Measurements from ENCODE around the gene UBTD1. TPM values are rescaled to one million over a fixed set of nuclear protein-coding genes. Genes with fewer than 3 reads are reported as not detected.

Gene UBTD1
- total RNA-seq, 1 experiment from 2014 or later: 9.3 TPM

DNA sequence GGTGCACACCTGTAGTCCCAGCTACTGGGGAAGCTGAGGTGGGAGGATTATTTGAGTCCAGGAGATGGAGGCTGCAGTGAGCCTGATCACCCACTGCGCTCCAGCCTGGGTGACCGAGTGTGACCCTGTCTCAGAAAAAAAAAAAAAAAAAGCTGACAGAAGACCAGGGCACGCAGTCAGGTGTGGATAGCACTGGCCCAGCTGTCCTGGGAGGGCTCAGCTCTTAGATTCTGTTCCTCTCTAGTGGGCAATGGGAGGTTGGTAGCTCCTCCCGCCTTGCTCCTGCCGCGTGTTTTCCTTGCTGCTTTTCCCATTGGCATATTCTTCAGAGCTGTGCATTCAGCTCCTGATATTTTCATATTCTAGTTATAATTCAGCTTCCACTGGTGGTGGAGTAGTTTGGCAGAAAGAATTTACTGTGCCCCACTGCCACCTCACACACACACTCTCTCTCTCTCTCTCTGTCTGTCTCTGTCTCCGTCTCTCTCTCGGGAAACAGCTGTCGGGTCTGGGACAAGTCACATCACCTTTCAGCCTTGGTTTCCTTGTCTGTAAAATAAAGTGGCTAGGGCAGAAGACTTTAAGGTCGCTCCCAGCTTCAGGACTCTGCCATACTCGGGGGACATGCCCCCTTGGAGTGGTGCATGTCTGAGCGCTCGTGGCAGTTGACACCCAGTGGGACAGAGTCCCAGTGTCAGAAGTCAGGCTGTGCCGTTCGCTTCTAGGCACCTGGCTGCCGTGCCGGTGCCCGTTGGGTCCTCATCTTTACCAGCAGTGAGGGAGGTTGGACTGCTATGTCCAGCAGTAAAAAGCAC lies 47.9 kb downstream of the UBTD1 start:
- H3K4me3 Mint-ChIP-seq (ENCODE audit: low read depth, unreplicated experiment): no peak overlapping the region

GRCh38 chr10:97547271-97547600 lies 48.5 kb downstream of the UBTD1 start:
- no TSS peak for BruUV-seq (replicated peaks)

More for the DNA sequence above, 47.9 kb downstream of the UBTD1 start:
- intact Hi-C loops (cut with micrococcal nuclease; ENCODE audit: unreplicated experiment): no loop called here
- Mint-ChIP-seq H3K27me3 (ENCODE audit: unreplicated experiment) (no peaks in the 10 kb centered on the region), H3K4me1 (ENCODE audit: low read depth, unreplicated experiment) (peaks cover 22% of the 10 kb centered on the region), H3K36me3 (ENCODE audit: insufficient read depth, unreplicated experiment) (peaks cover 10% of the 10 kb centered on the region), H3K27ac (ENCODE audit: unreplicated experiment) (no peak overlapping the region), H3K9me3 (ENCODE audit: low read depth, unreplicated experiment) (no peaks in the 10 kb centered on the region)
- no TSS peak for BruUV-seq (replicated peaks)
- no peak for TF ChIP-seq CTCF (IDR thresholded peaks at IDR 0.05; ENCODE audit: unreplicated experiment)
- CTCF ChIA-PET: interaction anchor here (0.7 to 1.5 kb wide), 3 partner anchors 12 to 36 kb away, joined by 3 read pairs; no protein-coding TSS in a partner anchor
- DNase-seq: no peak

GRCh38 chr10:97547962-97548361 lies 49.2 kb downstream of the UBTD1 start:
- peaks cover 5% of the 10 kb centered on the region for H3K36me3 Mint-ChIP-seq (ENCODE audit: insufficient read depth, unreplicated experiment)
- H3K4me1 Mint-ChIP-seq (ENCODE audit: low read depth, unreplicated experiment): peaks cover 9% of the 10 kb centered on the region
- no peaks in the 10 kb centered on the region for H3K9me3 Mint-ChIP-seq (ENCODE audit: low read depth, unreplicated experiment)
- no peaks in the 10 kb centered on the region for H3K27me3 Mint-ChIP-seq (ENCODE audit: unreplicated experiment)
- intact Hi-C loops (cut with micrococcal nuclease; ENCODE audit: unreplicated experiment): no loop called here
- H3K27ac Mint-ChIP-seq (ENCODE audit: unreplicated experiment): no peak overlapping the region
- CTCF ChIA-PET: interaction anchor here (0.6 kb wide), 1 partner anchor 9 kb away, joined by 3 read pairs; no protein-coding TSS in a partner anchor
- H3K4me3 Mint-ChIP-seq (ENCODE audit: low read depth, unreplicated experiment): no peak overlapping the region
- TF ChIP-seq CTCF (IDR thresholded peaks at IDR 0.05; ENCODE audit: unreplicated experiment): no peak
- BruUV-seq (replicated peaks): no TSS peak
- no peak for DNase-seq

More at GRCh38 chr10:97547271-97547600, 48.5 kb downstream of the UBTD1 start:
- CTCF ChIA-PET: no interaction called here
- Mint-ChIP-seq H3K27ac (ENCODE audit: unreplicated experiment) (no peak overlapping the region), H3K4me3 (ENCODE audit: low read depth, unreplicated experiment) (no peak overlapping the region), H3K27me3 (ENCODE audit: unreplicated experiment) (no peaks in the 10 kb centered on the region), H3K36me3 (ENCODE audit: insufficient read depth, unreplicated experiment) (peaks cover 10% of the 10 kb centered on the region), H3K4me1 (ENCODE audit: low read depth, unreplicated experiment) (peaks cover 16% of the 10 kb centered on the region), H3K9me3 (ENCODE audit: low read depth, unreplicated experiment) (no peaks in the 10 kb centered on the region)
- no peak for DNase-seq
- intact Hi-C loops (cut with micrococcal nuclease; ENCODE audit: unreplicated experiment): no loop called here
- TF ChIP-seq CTCF (IDR thresholded peaks at IDR 0.05; ENCODE audit: unreplicated experiment): no peak

DNA sequence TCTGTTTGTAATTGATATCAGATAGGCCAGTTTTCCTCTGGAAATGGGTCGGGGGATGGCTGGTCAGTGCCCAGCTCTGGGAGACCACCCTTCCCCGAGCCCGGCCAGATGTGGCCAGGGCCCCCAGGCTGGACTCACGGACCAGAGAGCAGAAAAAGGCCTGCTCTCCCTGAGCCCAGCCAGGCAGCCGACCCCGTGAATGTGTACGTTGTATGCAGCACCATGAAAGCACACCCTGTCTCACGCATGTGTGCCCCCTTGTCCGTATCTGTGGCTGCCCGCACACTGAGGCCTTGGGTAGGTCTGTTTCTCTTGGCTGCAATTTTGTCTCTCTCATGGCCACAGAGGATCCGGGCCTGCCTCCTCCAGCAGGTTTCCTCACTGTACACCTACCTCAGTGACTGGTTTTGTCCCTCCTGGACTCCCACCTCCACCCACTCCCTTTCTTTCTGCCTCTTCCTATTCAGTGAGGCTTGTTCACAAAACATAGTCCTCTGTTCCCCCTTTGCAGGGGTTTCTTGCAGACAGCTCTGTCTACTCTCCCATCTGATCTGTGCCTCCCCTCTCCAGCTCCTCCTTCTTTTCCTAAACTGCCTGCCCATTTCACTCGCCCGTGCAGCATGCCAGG lies 50.2 kb downstream of the UBTD1 start:
- H3K4me1 Mint-ChIP-seq (ENCODE audit: low read depth, unreplicated experiment): no peaks in the 10 kb centered on the region
- H3K9me3 Mint-ChIP-seq (ENCODE audit: low read depth, unreplicated experiment): no peaks in the 10 kb centered on the region
- CTCF ChIA-PET: no interaction called here
- no peaks in the 10 kb centered on the region for H3K36me3 Mint-ChIP-seq (ENCODE audit: insufficient read depth, unreplicated experiment)
- intact Hi-C loops (cut with micrococcal nuclease; ENCODE audit: unreplicated experiment): no loop called here
- no peak overlapping the region for H3K27ac Mint-ChIP-seq (ENCODE audit: unreplicated experiment)
- no peak for TF ChIP-seq CTCF (IDR thresholded peaks at IDR 0.05; ENCODE audit: unreplicated experiment)
- DNase-seq: no peak
- H3K27me3 Mint-ChIP-seq (ENCODE audit: unreplicated experiment): no peaks in the 10 kb centered on the region
- no TSS peak for BruUV-seq (replicated peaks)
- H3K4me3 Mint-ChIP-seq (ENCODE audit: low read depth, unreplicated experiment): no peak overlapping the region
